Fibroblast of skin of right biceps (primary cell): ENCODE results near the gene CCDC61.

ENCODE experiments used
- DNase-seq: peaks from one replicate; pipeline ENCODE4 v3.0.0-alpha.2; 2013

CCDC61 gene

GRCh38 chr19:45973553-45974338 lies 21.5 kb upstream of the CCDC61 start, which contains the start of gene NOVA2:
TSS of gene NOVA2 (minus strand) at chr19:45973865. CDS start at chr19:45973351, 514 bp downstream.
- DNase-seq, result peak; percentile 64

- DNase-seq, result no peak
These were observed 19.8 kb upstream of the CCDC61 start for GRCh38 chr19:45975306-45976070.

- peak; percentile 11 for DNase-seq
These were observed 19.1 kb upstream of the CCDC61 start for GRCh38 chr19:45976178-45976577.

DNA sequence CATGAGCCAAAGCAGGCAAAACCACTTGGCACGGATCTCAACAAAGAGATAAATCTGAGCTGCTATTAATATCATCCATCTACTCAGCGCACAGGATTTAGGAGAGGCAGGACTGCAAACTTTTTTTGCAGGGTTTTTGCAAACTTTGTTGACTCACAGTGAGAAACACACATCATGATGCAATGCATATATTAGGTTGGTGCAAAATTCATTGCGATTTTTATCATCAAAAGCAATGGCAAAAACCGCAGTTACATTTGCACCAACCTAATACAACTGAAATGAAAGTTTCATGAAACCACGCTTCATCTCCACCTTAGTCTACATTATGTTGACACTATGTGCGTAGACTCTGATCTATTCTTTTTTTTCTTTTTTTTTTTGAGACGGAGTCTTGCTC lies 17.1 kb upstream of the CCDC61 start:
- DNase-seq, result no peak

DNA sequence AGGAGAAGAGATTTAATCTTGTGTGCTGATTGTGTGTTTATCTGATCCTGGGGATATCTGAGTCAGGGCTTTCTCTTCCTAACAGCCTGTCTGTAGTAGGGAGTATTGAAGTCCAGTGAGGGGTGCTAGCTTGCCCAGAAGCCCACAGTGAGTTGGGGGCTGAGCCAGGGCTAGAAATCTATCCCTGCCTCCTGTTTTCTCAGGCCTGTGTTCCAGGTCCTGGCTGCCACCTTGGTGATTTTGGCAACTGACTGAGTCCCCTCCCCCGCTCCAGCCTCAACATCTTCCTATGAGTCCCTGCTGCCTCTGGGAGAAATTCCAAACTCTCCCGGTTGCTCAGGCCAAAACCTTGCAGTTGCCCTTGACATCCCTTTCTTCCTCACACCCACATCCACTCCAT lies 13.9 kb upstream of the CCDC61 start:
- peak; percentile 13 for DNase-seq

GRCh38 chr19:45985321-45985720 lies 9.9 kb upstream of the CCDC61 start:
- DNase-seq, result no peak

- no peak for DNase-seq
These were observed 5.0 kb upstream of the CCDC61 start for GRCh38 chr19:45990113-45990728.

- DNase-seq, result no peak
These were observed 740 bp upstream of the CCDC61 start for GRCh38 chr19:45994456-45994997.

- peak; percentile 22 for DNase-seq
These were observed 583 bp downstream of the CCDC61 start for GRCh38 chr19:45995715-45996385.

- DNase-seq, result no peak
These were observed 1.7 kb downstream of the CCDC61 start for GRCh38 chr19:45996933-45997332.

DNA sequence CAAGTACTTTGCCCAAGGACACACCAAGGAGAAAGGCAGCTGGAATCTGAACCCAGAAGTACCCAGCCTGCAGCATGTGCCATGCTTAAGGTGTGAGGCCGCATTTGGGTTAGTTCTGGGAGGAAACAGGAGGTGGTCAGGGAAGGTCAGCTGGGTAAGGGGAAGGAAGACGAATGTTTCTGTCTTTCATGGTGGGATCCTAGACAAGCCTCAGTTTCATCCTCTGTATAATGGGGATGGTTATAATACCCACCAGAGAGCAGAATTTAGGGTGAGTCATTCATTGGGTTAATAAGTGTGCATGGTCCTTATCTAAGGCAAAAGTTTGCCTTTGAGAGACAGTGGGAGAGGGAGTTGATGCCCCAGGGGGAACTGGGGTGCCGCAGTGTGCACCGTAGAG lies 3.6 kb downstream of the CCDC61 start:
- DNase-seq, result no peak

GRCh38 chr19:45999653-46000121 lies 4.4 kb downstream of the CCDC61 start:
- peak; percentile 46 for DNase-seq

DNA sequence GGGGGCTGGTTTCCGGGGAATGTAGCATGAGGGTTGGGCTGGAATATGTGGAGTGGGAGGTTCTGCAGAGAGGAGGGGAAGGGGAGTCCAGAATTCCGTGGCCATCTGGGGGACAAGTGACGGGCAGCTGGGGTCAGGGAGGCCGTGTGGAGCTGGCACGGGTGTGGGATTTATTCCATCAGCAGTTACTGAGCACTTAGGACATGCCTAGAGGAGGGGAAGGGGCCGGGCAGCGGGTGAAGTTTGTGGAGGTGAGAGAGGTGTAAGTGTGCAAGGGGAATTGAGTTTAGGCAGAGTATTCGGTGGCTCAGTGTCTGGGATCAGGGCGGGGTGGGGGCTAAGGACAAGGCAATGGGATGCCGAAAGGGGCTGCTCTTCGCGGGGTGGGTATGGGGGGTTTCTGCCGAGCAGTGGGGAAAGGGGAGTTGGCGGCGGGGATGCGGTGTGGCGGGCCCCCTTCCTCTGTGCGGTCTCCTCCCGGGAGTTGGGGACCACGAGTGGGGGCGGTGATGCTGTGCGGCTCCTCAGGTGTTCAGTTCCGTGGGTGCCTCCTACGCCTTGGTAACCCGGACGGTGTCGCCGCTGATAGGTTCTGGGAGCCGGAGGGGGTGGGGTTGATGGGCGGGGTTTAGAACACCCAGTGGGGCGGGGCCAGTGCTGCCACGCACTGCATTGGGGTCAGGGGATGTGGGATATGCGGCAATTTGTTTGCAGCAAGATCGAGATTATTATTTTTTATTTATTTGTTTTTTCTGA lies 5.4 kb downstream of the CCDC61 start:
- no peak for DNase-seq

GRCh38 chr19:46002678-46003275 lies 7.5 kb downstream of the CCDC61 start:
- DNase-seq, result no peak

DNA sequence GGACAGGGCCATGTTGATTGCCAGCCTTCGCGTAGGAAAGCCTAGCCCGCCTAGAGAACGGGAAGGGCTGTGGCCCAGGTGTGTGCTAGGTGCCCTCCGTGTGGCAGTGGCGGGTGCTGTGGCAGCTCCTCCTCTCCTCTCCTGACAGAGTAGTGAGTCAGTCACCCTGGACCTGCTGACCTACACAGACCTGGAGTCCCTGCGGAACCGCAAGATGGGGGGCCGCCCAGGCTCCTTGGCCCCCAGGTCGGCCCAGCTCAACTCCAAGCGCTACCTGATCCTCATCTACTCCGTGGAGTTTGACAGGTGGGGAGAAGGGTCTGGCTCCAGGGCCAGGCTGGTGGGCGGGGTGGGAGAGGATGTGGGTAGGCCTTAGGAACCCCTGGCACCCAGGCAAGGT lies 11.1 kb downstream of the CCDC61 start:
- DNase-seq, result no peak

DNA sequence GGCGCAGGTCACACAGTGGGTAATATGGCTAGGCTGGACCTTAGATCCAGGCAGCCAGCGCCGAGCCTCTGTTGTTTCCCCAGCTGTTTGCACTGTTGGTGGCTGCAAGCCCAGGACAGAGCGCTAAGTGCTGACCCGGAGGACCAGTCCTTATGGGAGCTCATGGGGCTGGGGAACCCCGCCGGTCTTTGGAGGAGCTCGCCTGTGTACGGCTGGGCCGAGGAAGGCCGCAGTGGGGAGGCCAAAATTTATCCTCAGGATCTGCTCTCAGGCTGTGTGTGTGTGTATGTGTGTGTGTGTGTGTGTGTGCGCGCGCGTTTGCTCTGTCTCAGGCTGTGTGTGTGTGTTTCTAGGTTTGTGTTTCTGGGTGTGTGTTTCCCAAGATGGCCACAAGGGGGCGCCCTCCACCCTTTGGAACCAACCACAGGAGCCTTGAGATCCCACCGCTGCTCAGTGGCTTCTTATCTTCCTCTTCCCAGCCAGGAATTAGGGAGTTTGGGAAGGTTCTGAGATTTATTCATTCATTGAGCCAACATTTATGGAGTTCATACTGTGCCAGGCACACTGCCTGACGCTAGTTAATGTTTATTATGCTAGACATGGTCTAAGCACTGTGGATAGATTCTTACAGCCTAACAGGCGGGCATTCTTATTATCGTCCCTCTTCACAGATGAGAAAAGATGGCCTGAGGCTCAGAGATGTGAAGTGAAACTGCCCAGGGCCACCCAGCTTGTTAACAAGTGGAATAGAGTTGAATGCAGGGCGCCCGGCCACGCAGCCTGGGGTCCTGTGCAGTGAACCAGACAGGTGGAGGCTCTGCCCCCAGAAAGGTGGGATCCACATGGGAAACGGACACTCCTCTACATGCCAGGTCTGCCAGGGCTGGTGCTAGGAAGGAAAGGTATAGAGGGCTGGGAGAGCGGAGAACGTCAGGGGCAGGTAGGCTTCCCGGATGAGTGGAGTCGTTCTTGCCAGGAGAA lies 14.6 kb downstream of the CCDC61 start:
- DNase-seq, result peak; percentile 66

DNA sequence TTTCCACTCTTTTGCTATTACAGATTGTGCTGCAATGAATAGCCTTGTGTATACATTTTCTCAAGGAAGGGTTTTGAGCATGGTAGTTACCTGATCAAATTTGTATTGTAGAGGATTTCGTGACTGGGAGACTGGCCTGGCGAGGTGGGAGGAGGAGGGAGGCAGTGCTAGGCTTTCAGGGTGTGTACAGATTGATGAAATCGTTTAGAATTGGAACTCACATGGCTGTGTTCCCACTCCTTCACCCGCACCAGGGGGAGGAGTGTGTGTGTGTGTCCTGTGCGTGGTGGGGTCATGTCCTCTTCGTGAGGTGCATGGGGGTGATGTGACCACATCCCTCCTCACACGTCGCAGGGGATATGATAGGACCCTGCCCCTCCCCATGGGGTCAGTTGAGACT lies 19.3 kb downstream of the CCDC61 start:
- no peak for DNase-seq

- no peak for DNase-seq
These were observed 19.8 kb downstream of the CCDC61 start for GRCh38 chr19:46014941-46015686.

DNA sequence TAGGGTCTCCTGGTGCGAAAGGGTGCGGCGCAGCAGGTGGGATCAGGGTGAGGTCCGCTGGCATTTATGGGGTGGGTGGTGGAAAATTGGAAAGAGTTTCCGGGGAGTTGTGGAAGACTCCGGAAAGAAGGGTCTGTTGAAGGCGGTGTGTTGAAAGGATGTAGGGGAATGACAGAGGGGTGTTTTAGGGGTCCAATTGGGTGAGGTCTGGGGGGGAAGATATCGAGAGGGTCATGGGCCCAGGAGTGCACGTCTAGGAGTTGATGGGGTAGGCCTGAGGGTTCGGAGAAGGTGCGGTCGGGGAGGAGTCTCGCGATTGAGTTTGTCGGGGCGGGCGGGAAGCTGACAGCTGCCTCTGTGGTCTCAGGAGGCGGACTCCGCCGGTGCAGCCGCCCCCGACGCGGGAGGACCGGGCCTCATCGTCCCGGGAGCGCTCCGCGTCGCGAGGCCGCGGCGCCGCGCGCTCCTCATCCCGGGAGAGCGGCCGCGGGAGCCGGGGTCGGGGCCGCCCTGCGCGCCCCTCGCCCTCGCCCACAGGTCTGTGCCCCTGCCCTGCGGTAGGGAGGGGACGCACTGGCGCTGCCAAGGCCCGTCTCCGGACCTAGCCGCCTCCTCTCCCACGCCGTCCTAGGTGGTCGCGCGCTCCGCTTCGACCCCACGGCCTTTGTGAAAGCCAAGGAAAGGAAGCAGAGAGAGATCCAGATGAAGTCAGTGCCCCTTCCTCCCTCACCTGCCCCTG lies 20.6 kb downstream of the CCDC61 start:
- DNase-seq, result no peak
